Measurements from ENCODE around the gene SRBD1. TPM values are rescaled to one million over a fixed set of nuclear protein-coding genes. Genes with fewer than 3 reads are reported as not detected.

Gene SRBD1
- total and polyA plus RNA-seq, 4 donors, result 4.0 to 22.2 (median 10.0) TPM

DNA sequence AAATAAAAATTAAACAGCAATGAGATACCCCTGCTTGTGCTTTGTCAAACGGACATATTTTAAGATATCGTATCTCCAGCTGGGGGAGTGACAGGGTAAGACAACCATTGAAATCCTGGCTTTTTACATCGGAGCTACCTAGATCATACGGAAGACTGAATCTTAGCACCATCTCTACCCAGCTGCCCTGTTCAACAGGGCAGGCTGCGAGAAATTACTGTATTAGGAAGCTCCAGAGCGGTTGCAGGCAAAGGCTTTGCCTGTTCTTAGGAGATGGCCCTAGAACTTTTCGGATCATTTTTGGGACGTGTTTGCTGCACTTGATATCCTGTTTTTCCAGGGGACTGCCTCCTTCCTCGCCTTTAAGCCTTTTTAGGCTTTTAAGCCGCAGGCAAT lies 38.4 kb upstream of the SRBD1 start:
- Histone ChIP-seq H3K4me1 (ENCODE audit: control insufficient read depth in 4 of 4, insufficient read depth in 4 of 4, low read length in 3 of 4) (peaks cover 7 to 26% (median 18%) of the 10 kb centered on the region in 4 donors), H3K36me3 (ENCODE audit: control insufficient read depth in 4 of 4, insufficient read depth in 3 of 4, low read depth in 1 of 4, low read length in 3 of 4) (no peaks in the 10 kb centered on the region), H3K4me3 (ENCODE audit: low read depth in 1 of 3, low read length in 3 of 3) (peak overlapping the region; percentile 82 to 86 (median 83)), H3K9ac (ENCODE audit: low read depth in 1 of 2, low read length in 2 of 2) (peak overlapping the region; percentile 61 to 89), H3K9me3 (ENCODE audit: control insufficient read depth in 4 of 4, low read length in 3 of 4) (no peaks in the 10 kb centered on the region), H3K27me3 (ENCODE audit: control insufficient read depth in 4 of 4, insufficient read depth in 4 of 4, low read length in 3 of 4) (no peaks in the 10 kb centered on the region), H3K27ac (ENCODE audit: low read depth in 1 of 2, low read length in 2 of 2) (peak overlapping the region; percentile 98 to 99)
- WGBS, result 11% methylated on average over 10 of the region's 10 CpGs
- no peak for DNase-seq (ENCODE audit: low spot score)
- peak in 1 of 2 donors; percentile 27 for TF ChIP-seq RAD21 (IDR thresholded peaks at IDR 0.05)
- TF ChIP-seq, protein P1, sequence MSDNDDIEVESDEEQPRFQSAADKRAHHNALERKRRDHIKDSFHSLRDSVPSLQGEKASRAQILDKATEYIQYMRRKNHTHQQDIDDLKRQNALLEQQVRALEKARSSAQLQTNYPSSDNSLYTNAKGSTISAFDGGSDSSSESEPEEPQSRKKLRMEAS (IDR thresholded peaks at IDR 0.05), result no peak

DNA sequence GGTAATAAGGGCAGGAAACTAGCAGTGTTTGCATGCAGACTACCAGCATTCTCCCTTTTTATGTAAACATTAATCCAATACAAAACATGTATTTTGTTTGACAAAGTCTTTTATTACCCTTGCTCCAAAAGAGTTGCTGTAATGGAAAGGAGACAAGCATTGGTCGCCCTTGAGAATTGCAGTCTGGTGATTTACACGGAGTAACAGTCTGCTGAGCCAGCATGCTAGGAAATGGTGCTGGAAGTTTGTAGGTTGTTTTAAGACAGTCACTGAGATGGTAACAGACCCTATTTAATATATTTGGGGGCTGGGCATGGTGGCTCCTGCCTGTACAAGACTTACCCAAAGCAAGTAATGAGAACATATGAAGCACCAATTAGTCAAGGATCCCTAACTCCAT lies 37.6 kb upstream of the SRBD1 start:
- Histone ChIP-seq H3K4me3 (ENCODE audit: low read depth in 1 of 3, low read length in 3 of 3) (no peak overlapping the region), H3K27me3 (ENCODE audit: control insufficient read depth in 4 of 4, insufficient read depth in 4 of 4, low read length in 3 of 4) (no peaks in the 10 kb centered on the region), H3K4me1 (ENCODE audit: control insufficient read depth in 4 of 4, insufficient read depth in 4 of 4, low read length in 3 of 4) (peaks cover 7 to 33% (median 24%) of the 10 kb centered on the region in 4 donors), H3K9ac (ENCODE audit: low read depth in 1 of 2, low read length in 2 of 2) (no peak overlapping the region), H3K9me3 (ENCODE audit: control insufficient read depth in 4 of 4, low read length in 3 of 4) (no peaks in the 10 kb centered on the region), H3K36me3 (ENCODE audit: control insufficient read depth in 4 of 4, insufficient read depth in 3 of 4, low read depth in 1 of 4, low read length in 3 of 4) (no peaks in the 10 kb centered on the region), H3K27ac (ENCODE audit: low read depth in 1 of 2, low read length in 2 of 2) (no peak overlapping the region)
- DNase-seq (ENCODE audit: low spot score), result no peak
- WGBS, result 87% methylated on average over 2 of the region's 2 CpGs
- TF ChIP-seq RXRA (IDR thresholded peaks at IDR 0.05) (no peak), HNF4A (conservative IDR thresholded peaks at IDR 0.05) (no peak), SP1 (IDR thresholded peaks at IDR 0.05) (no peak), RAD21 (IDR thresholded peaks at IDR 0.05) (no peak), JUND (IDR thresholded peaks at IDR 0.05) (no peak), FOXA2 (IDR thresholded peaks at IDR 0.05) (no peak), YY1 (IDR thresholded peaks at IDR 0.05) (no peak), FOXA1 (IDR thresholded peaks at IDR 0.05) (no peak), HNF4G (IDR thresholded peaks at IDR 0.05) (no peak), TAF1 (conservative IDR thresholded peaks at IDR 0.05) (no peak), EGR1 (IDR thresholded peaks at IDR 0.05; ENCODE audit: low read depth in 2 of 2) (no peak), GABPA (IDR thresholded peaks at IDR 0.05 in 1 of 2, conservative IDR thresholded peaks at IDR 0.05 in 1 of 2) (no peak)
- TF ChIP-seq, protein P2, sequence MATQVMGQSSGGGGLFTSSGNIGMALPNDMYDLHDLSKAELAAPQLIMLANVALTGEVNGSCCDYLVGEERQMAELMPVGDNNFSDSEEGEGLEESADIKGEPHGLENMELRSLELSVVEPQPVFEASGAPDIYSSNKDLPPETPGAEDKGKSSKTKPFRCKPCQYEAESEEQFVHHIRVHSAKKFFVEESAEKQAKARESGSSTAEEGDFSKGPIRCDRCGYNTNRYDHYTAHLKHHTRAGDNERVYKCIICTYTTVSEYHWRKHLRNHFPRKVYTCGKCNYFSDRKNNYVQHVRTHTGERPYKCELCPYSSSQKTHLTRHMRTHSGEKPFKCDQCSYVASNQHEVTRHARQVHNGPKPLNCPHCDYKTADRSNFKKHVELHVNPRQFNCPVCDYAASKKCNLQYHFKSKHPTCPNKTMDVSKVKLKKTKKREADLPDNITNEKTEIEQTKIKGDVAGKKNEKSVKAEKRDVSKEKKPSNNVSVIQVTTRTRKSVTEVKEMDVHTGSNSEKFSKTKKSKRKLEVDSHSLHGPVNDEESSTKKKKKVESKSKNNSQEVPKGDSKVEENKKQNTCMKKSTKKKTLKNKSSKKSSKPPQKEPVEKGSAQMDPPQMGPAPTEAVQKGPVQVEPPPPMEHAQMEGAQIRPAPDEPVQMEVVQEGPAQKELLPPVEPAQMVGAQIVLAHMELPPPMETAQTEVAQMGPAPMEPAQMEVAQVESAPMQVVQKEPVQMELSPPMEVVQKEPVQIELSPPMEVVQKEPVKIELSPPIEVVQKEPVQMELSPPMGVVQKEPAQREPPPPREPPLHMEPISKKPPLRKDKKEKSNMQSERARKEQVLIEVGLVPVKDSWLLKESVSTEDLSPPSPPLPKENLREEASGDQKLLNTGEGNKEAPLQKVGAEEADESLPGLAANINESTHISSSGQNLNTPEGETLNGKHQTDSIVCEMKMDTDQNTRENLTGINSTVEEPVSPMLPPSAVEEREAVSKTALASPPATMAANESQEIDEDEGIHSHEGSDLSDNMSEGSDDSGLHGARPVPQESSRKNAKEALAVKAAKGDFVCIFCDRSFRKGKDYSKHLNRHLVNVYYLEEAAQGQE (IDR thresholded peaks at IDR 0.05), result no peak
- TF ChIP-seq, protein P3, sequence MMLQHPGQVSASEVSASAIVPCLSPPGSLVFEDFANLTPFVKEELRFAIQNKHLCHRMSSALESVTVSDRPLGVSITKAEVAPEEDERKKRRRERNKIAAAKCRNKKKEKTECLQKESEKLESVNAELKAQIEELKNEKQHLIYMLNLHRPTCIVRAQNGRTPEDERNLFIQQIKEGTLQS (IDR thresholded peaks at IDR 0.05), result no peak
- TF ChIP-seq, protein P4, sequence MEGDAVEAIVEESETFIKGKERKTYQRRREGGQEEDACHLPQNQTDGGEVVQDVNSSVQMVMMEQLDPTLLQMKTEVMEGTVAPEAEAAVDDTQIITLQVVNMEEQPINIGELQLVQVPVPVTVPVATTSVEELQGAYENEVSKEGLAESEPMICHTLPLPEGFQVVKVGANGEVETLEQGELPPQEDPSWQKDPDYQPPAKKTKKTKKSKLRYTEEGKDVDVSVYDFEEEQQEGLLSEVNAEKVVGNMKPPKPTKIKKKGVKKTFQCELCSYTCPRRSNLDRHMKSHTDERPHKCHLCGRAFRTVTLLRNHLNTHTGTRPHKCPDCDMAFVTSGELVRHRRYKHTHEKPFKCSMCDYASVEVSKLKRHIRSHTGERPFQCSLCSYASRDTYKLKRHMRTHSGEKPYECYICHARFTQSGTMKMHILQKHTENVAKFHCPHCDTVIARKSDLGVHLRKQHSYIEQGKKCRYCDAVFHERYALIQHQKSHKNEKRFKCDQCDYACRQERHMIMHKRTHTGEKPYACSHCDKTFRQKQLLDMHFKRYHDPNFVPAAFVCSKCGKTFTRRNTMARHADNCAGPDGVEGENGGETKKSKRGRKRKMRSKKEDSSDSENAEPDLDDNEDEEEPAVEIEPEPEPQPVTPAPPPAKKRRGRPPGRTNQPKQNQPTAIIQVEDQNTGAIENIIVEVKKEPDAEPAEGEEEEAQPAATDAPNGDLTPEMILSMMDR (IDR thresholded peaks at IDR 0.05; ENCODE audit: low read depth, low read length, missing input control), result no peak
- TF ChIP-seq, protein P5, sequence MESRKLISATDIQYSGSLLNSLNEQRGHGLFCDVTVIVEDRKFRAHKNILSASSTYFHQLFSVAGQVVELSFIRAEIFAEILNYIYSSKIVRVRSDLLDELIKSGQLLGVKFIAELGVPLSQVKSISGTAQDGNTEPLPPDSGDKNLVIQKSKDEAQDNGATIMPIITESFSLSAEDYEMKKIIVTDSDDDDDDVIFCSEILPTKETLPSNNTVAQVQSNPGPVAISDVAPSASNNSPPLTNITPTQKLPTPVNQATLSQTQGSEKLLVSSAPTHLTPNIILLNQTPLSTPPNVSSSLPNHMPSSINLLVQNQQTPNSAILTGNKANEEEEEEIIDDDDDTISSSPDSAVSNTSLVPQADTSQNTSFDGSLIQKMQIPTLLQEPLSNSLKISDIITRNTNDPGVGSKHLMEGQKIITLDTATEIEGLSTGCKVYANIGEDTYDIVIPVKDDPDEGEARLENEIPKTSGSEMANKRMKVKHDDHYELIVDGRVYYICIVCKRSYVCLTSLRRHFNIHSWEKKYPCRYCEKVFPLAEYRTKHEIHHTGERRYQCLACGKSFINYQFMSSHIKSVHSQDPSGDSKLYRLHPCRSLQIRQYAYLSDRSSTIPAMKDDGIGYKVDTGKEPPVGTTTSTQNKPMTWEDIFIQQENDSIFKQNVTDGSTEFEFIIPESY (IDR thresholded peaks at IDR 0.05), result no peak
- TF ChIP-seq, protein P1 (IDR thresholded peaks at IDR 0.05), result no peak
